Measurements from ENCODE around the gene LDLRAD4. TPM values are rescaled to one million over a fixed set of nuclear protein-coding genes. Genes with fewer than 3 reads are reported as not detected.

LDLRAD4 gene
- total and polyA plus RNA-seq, 2 experiments from 2014 or later, result 0.73 to 1.9 TPM

- TF ChIP-seq, protein P1, sequence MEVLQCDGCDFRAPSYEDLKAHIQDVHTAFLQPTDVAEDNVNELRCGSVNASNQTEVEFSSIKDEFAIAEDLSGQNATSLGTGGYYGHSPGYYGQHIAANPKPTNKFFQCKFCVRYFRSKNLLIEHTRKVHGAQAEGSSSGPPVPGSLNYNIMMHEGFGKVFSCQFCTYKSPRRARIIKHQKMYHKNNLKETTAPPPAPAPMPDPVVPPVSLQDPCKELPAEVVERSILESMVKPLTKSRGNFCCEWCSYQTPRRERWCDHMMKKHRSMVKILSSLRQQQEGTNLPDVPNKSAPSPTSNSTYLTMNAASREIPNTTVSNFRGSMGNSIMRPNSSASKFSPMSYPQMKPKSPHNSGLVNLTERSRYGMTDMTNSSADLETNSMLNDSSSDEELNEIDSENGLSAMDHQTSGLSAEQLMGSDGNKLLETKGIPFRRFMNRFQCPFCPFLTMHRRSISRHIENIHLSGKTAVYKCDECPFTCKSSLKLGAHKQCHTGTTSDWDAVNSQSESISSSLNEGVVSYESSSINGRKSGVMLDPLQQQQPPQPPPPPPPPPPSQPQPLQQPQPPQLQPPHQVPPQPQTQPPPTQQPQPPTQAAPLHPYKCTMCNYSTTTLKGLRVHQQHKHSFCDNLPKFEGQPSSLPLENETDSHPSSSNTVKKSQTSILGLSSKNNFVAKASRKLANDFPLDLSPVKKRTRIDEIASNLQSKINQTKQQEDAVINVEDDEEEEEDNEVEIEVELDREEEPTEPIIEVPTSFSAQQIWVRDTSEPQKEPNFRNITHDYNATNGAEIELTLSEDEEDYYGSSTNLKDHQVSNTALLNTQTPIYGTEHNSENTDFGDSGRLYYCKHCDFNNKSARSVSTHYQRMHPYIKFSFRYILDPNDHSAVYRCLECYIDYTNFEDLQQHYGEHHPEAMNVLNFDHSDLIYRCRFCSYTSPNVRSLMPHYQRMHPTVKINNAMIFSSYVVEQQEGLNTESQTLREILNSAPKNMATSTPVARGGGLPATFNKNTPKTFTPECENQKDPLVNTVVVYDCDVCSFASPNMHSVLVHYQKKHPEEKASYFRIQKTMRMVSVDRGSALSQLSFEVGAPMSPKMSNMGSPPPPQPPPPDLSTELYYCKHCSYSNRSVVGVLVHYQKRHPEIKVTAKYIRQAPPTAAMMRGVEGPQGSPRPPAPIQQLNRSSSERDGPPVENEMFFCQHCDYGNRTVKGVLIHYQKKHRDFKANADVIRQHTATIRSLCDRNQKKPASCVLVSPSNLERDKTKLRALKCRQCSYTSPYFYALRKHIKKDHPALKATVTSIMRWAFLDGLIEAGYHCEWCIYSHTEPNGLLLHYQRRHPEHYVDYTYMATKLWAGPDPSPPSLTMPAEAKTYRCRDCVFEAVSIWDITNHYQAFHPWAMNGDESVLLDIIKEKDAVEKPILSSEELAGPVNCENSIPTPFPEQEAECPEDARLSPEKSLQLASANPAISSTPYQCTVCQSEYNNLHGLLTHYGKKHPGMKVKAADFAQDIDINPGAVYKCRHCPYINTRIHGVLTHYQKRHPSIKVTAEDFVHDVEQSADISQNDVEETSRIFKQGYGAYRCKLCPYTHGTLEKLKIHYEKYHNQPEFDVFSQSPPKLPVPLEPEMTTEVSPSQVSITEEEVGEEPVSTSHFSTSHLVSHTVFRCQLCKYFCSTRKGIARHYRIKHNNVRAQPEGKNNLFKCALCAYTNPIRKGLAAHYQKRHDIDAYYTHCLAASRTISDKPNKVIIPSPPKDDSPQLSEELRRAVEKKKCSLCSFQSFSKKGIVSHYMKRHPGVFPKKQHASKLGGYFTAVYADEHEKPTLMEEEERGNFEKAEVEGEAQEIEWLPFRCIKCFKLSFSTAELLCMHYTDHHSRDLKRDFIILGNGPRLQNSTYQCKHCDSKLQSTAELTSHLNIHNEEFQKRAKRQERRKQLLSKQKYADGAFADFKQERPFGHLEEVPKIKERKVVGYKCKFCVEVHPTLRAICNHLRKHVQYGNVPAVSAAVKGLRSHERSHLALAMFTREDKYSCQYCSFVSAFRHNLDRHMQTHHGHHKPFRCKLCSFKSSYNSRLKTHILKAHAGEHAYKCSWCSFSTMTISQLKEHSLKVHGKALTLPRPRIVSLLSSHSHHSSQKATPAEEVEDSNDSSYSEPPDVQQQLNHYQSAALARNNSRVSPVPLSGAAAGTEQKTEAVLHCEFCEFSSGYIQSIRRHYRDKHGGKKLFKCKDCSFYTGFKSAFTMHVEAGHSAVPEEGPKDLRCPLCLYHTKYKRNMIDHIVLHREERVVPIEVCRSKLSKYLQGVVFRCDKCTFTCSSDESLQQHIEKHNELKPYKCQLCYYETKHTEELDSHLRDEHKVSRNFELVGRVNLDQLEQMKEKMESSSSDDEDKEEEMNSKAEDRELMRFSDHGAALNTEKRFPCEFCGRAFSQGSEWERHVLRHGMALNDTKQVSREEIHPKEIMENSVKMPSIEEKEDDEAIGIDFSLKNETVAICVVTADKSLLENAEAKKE (CRISPR knock-in tag; IDR thresholded peaks at IDR 0.05), result no peak
Observed at GRCh38 chr18:13184396-13184795, 34.2 kb upstream of the LDLRAD4 start (continued).

GRCh38 chr18:13185675-13186198 lies 32.8 kb upstream of the LDLRAD4 start:
- Mint-ChIP-seq H3K36me3 (ENCODE audit: low read depth) (no peaks in the 10 kb centered on the region), H3K27ac (no peak overlapping the region)
- H3K9me2 ChIP-seq (ENCODE audit: insufficient read depth), result no peaks in the 10 kb centered on the region
- TF ChIP-seq STAT1 (IDR thresholded peaks at IDR 0.05; ENCODE audit: unreplicated experiment), result no peak
- TF ChIP-seq, protein P1 (CRISPR knock-in tag; IDR thresholded peaks at IDR 0.05), result no peak
- TF ChIP-seq POLR2AphosphoS5 (IDR thresholded peaks at IDR 0.05; ENCODE audit: low read depth), result no peak
- no peak for TF ChIP-seq EZH2phosphoT487 (IDR thresholded peaks at IDR 0.05; ENCODE audit: unreplicated experiment)
- TF ChIP-seq, protein P2, sequence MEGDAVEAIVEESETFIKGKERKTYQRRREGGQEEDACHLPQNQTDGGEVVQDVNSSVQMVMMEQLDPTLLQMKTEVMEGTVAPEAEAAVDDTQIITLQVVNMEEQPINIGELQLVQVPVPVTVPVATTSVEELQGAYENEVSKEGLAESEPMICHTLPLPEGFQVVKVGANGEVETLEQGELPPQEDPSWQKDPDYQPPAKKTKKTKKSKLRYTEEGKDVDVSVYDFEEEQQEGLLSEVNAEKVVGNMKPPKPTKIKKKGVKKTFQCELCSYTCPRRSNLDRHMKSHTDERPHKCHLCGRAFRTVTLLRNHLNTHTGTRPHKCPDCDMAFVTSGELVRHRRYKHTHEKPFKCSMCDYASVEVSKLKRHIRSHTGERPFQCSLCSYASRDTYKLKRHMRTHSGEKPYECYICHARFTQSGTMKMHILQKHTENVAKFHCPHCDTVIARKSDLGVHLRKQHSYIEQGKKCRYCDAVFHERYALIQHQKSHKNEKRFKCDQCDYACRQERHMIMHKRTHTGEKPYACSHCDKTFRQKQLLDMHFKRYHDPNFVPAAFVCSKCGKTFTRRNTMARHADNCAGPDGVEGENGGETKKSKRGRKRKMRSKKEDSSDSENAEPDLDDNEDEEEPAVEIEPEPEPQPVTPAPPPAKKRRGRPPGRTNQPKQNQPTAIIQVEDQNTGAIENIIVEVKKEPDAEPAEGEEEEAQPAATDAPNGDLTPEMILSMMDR (conservative IDR thresholded peaks at IDR 0.05; ENCODE audit: low read depth in 2 of 2), result no peak
- no peak for TF ChIP-seq NANOG (IDR thresholded peaks at IDR 0.05; ENCODE audit: borderline replicate concordance)
- TF ChIP-seq ZNF114 (CRISPR knock-in tag; IDR thresholded peaks at IDR 0.05), result no peak
- TF ChIP-seq EZH2 (IDR thresholded peaks at IDR 0.05; ENCODE audit: low read depth, unreplicated experiment), result no peak

More at GRCh38 chr18:13185675-13186198, 32.8 kb upstream of the LDLRAD4 start:
- DNase-seq (ENCODE audit: low spot score), result no peak
- Histone ChIP-seq H3K36me3 (ENCODE audit: insufficient read depth) (no peaks in the 10 kb centered on the region), H2AFZ (no peak overlapping the region), H4K20me1 (replicated peaks; ENCODE audit: insufficient read depth) (no peaks in the 10 kb centered on the region), H3K27me3 (ENCODE audit: insufficient read depth) (no peaks in the 10 kb centered on the region), H3F3A (replicated peaks; ENCODE audit: low read depth) (0 out of 2 replicates have a peak, but pooled peaks cover 3% of the 10 kb centered on the region), H3K4me3 (no peak overlapping the region), H3K4me2 (no peak overlapping the region), H3K79me2 (replicated peaks; ENCODE audit: insufficient read depth) (no peaks in the 10 kb centered on the region), H3K4me1 (ENCODE audit: insufficient read depth) (no peaks in the 10 kb centered on the region), H3K27ac (ENCODE audit: low read depth) (no peak overlapping the region)
- Mint-ChIP-seq H3K9me3 (peaks cover 10% of the 10 kb centered on the region; the same call in 2 of the 3 replicates), H3K4me3 (no peak overlapping the region), H3K4me1 (peaks cover 7% of the 10 kb centered on the region), H3K27me3 (ENCODE audit: insufficient read depth, low read depth, poor library complexity) (no peaks in the 10 kb centered on the region)
- no peak for ATAC-seq

Data from GM23338 (cell line).